ENCODE results near the gene PGAP1. TPM values are rescaled to one million over a fixed set of nuclear protein-coding genes. Genes with fewer than 3 reads are reported as not detected.

PGAP1 gene
- total RNA-seq, 2 experiments from 2014 or later, result 29.3 to 33.3 TPM

- CTCF ChIA-PET, result interaction anchor here (0.6 to 0.7 kb wide), 2 partner anchors 19 to 180 kb away, joined by 3 read pairs; no protein-coding TSS in a partner anchor
- intact Hi-C loops (cut with micrococcal nuclease), result no loop called here
- Mint-ChIP-seq H3K27ac (no peak overlapping the region), H3K9me3 (peaks cover 6% of the 10 kb centered on the region), H3K4me1 (ENCODE audit: low read depth) (no peaks in the 10 kb centered on the region), H3K27me3 (ENCODE audit: low read depth) (no peaks in the 10 kb centered on the region), H3K4me3 (no peak overlapping the region), H3K36me3 (ENCODE audit: low read depth) (peaks cover 26% of the 10 kb centered on the region)
- no peak for DNase-seq
These were observed 71.9 kb downstream of the PGAP1 start for GRCh38 chr2:196854629-196855028.

GRCh38 chr2:196853301-196854087 is 73.0 kb downstream of the PGAP1 start:
- Mint-ChIP-seq H3K4me3 (no peak overlapping the region), H3K27me3 (ENCODE audit: low read depth) (no peaks in the 10 kb centered on the region), H3K27ac (no peak overlapping the region), H3K4me1 (ENCODE audit: low read depth) (no peaks in the 10 kb centered on the region), H3K9me3 (no peaks in the 10 kb centered on the region), H3K36me3 (ENCODE audit: low read depth) (peaks cover 18% of the 10 kb centered on the region)
- intact Hi-C loops (cut with micrococcal nuclease), result no loop called here
- CTCF ChIA-PET, result interaction anchor here (0.6 to 0.7 kb wide), 3 partner anchors 31 to 222 kb away, joined by 3 to 4 read pairs (median 3); no protein-coding TSS in a partner anchor
- DNase-seq, result no peak

- Mint-ChIP-seq H3K36me3 (ENCODE audit: low read depth) (peaks cover 11% of the 10 kb centered on the region), H3K27me3 (ENCODE audit: low read depth) (no peaks in the 10 kb centered on the region), H3K9me3 (no peaks in the 10 kb centered on the region), H3K4me3 (no peak overlapping the region), H3K27ac (no peak overlapping the region), H3K4me1 (ENCODE audit: low read depth) (peaks cover 2% of the 10 kb centered on the region)
- intact Hi-C loops (cut with micrococcal nuclease), result no loop called here
- no peak for DNase-seq
- CTCF ChIA-PET, result interaction anchor here (0.7 to 0.8 kb wide), 2 partner anchors 66 to 556 kb away, joined by 4 read pairs; no protein-coding TSS in a partner anchor
These were observed 75.4 kb downstream of the PGAP1 start for GRCh38 chr2:196851088-196851487.

GRCh38 chr2:196849895-196850294 is 76.6 kb downstream of the PGAP1 start:
- no peak for DNase-seq
- H3K36me3 Mint-ChIP-seq (ENCODE audit: low read depth), result peaks cover 16% of the 10 kb centered on the region
- CTCF ChIA-PET, result interaction anchor here (1.6 kb wide), 1 partner anchor 86 kb away, joined by 4 read pairs; no protein-coding TSS in a partner anchor
- H3K9me3 Mint-ChIP-seq, result no peaks in the 10 kb centered on the region
- H3K27ac Mint-ChIP-seq, result no peak overlapping the region
- H3K27me3 Mint-ChIP-seq (ENCODE audit: low read depth), result no peaks in the 10 kb centered on the region
- peaks cover 2% of the 10 kb centered on the region for H3K4me1 Mint-ChIP-seq (ENCODE audit: low read depth)
- intact Hi-C loops (cut with micrococcal nuclease), result no loop called here
- H3K4me3 Mint-ChIP-seq, result no peak overlapping the region

GRCh38 chr2:196846295-196846694 is 80.2 kb downstream of the PGAP1 start:
- CTCF ChIA-PET, result no interaction called here
- Mint-ChIP-seq H3K4me3 (no peak overlapping the region), H3K9me3 (no peaks in the 10 kb centered on the region), H3K27me3 (ENCODE audit: low read depth) (no peaks in the 10 kb centered on the region), H3K4me1 (ENCODE audit: low read depth) (peaks cover 2% of the 10 kb centered on the region), H3K36me3 (ENCODE audit: low read depth) (peaks cover 24% of the 10 kb centered on the region), H3K27ac (no peak overlapping the region)
- no peak for DNase-seq
- intact Hi-C loops (cut with micrococcal nuclease), result no loop called here

- intact Hi-C loops (cut with micrococcal nuclease), result no loop called here
- Mint-ChIP-seq H3K36me3 (ENCODE audit: low read depth) (peaks cover 28% of the 10 kb centered on the region), H3K9me3 (no peaks in the 10 kb centered on the region), H3K4me3 (no peak overlapping the region), H3K27me3 (ENCODE audit: low read depth) (no peaks in the 10 kb centered on the region), H3K27ac (no peak overlapping the region), H3K4me1 (ENCODE audit: low read depth) (peaks cover 2% of the 10 kb centered on the region)
- no peak for DNase-seq
- CTCF ChIA-PET, result interaction anchor here (0.7 kb wide), 1 partner anchor 103 kb away, joined by 3 read pairs; no protein-coding TSS in a partner anchor
These were observed 81.1 kb downstream of the PGAP1 start for GRCh38 chr2:196845371-196845770.

GRCh38 chr2:196840171-196840570 is 86.3 kb downstream of the PGAP1 start:
- intact Hi-C loops (cut with micrococcal nuclease), result no loop called here
- DNase-seq, result no peak
- CTCF ChIA-PET, result interaction anchor here (0.5 kb wide), 1 partner anchor 681 kb away, joined by 5 read pairs; no protein-coding TSS in a partner anchor
- H3K4me3 Mint-ChIP-seq, result no peak overlapping the region
- H3K4me1 Mint-ChIP-seq (ENCODE audit: low read depth), result peaks cover 2% of the 10 kb centered on the region
- H3K36me3 Mint-ChIP-seq (ENCODE audit: low read depth), result peaks cover 21% of the 10 kb centered on the region
- no peaks in the 10 kb centered on the region for H3K27me3 Mint-ChIP-seq (ENCODE audit: low read depth)
- H3K27ac Mint-ChIP-seq, result no peak overlapping the region
- no peaks in the 10 kb centered on the region for H3K9me3 Mint-ChIP-seq

GRCh38 chr2:196839574-196839973 is 86.9 kb downstream of the PGAP1 start:
- peaks cover 2% of the 10 kb centered on the region for H3K4me1 Mint-ChIP-seq (ENCODE audit: low read depth)
- no peak overlapping the region for H3K4me3 Mint-ChIP-seq

GRCh38 chr2:196836440-196836839 is 90.1 kb downstream of the PGAP1 start:
- intact Hi-C loops (cut with micrococcal nuclease), result no loop called here
- H3K4me3 Mint-ChIP-seq, result no peak overlapping the region
- peaks cover 2% of the 10 kb centered on the region for H3K4me1 Mint-ChIP-seq (ENCODE audit: low read depth)
- no peak for DNase-seq
- no peak overlapping the region for H3K27ac Mint-ChIP-seq
- H3K27me3 Mint-ChIP-seq (ENCODE audit: low read depth), result no peaks in the 10 kb centered on the region
- H3K36me3 Mint-ChIP-seq (ENCODE audit: low read depth), result peaks cover 18% of the 10 kb centered on the region
- CTCF ChIA-PET, result no interaction called here
- H3K9me3 Mint-ChIP-seq, result no peaks in the 10 kb centered on the region

More at GRCh38 chr2:196839574-196839973, 86.9 kb downstream of the PGAP1 start:
- no peak for DNase-seq
- H3K27ac Mint-ChIP-seq, result no peak overlapping the region
- intact Hi-C loops (cut with micrococcal nuclease), result no loop called here
- CTCF ChIA-PET, result no interaction called here
- no peaks in the 10 kb centered on the region for H3K27me3 Mint-ChIP-seq (ENCODE audit: low read depth)
- H3K36me3 Mint-ChIP-seq (ENCODE audit: low read depth), result peaks cover 20% of the 10 kb centered on the region
- H3K9me3 Mint-ChIP-seq, result no peaks in the 10 kb centered on the region

GRCh38 chr2:196830701-196831100 is 95.8 kb downstream of the PGAP1 start:
- no peak overlapping the region for H3K4me3 Mint-ChIP-seq
- intact Hi-C loops (cut with micrococcal nuclease), result no loop called here
- no peaks in the 10 kb centered on the region for H3K9me3 Mint-ChIP-seq
- no peak for DNase-seq
- no peaks in the 10 kb centered on the region for H3K27me3 Mint-ChIP-seq (ENCODE audit: low read depth)
- peaks cover 6% of the 10 kb centered on the region for H3K36me3 Mint-ChIP-seq (ENCODE audit: low read depth)
- H3K27ac Mint-ChIP-seq, result no peak overlapping the region
- H3K4me1 Mint-ChIP-seq (ENCODE audit: low read depth), result peaks cover 6% of the 10 kb centered on the region
- CTCF ChIA-PET, result no interaction called here

- Mint-ChIP-seq H3K27ac (no peak overlapping the region), H3K4me1 (ENCODE audit: low read depth) (peaks cover 6% of the 10 kb centered on the region), H3K27me3 (ENCODE audit: low read depth) (peaks cover 1% of the 10 kb centered on the region), H3K36me3 (ENCODE audit: low read depth) (peaks cover 6% of the 10 kb centered on the region), H3K9me3 (no peaks in the 10 kb centered on the region), H3K4me3 (no peak overlapping the region)
- DNase-seq, result no peak
- CTCF ChIA-PET, result interaction anchor here (0.7 kb wide), 1 partner anchor 90 kb away, joined by 3 read pairs; no protein-coding TSS in a partner anchor
- intact Hi-C loops (cut with micrococcal nuclease), result no loop called here
These were observed 99.2 kb downstream of the PGAP1 start for GRCh38 chr2:196827356-196827755.

- intact Hi-C loops (cut with micrococcal nuclease), result no loop called here
- H3K27ac Mint-ChIP-seq, result no peak overlapping the region
- CTCF ChIA-PET, result no interaction called here
- DNase-seq, result no peak
- peaks cover 10% of the 10 kb centered on the region for H3K27me3 Mint-ChIP-seq (ENCODE audit: low read depth)
- H3K9me3 Mint-ChIP-seq, result peaks cover 2% of the 10 kb centered on the region
- H3K36me3 Mint-ChIP-seq (ENCODE audit: low read depth), result no peaks in the 10 kb centered on the region
- no peak overlapping the region for H3K4me3 Mint-ChIP-seq
- peaks cover 6% of the 10 kb centered on the region for H3K4me1 Mint-ChIP-seq (ENCODE audit: low read depth)
These were observed 102.6 kb downstream of the PGAP1 start for GRCh38 chr2:196823750-196824522.

All from activated naive CD4-positive, alpha-beta T cell treated with anti-CD3 and anti-CD28 coated beads for 36 hours (primary cell).